SK-N-SH treated with all-trans-retinoic acid at 6 μM for 48 hours (cell line): Measurements from ENCODE around the gene PCDHGB1.

Experiments used
- ATAC-seq: fragments of 200-7000 bp; cut with Tn5 transposase; 3 replicates; pipeline ENCODE4 v1.9.1; 2020; ENCODE audit warnings: mild to moderate bottlenecking, moderate library complexity
- ARNTL ChIP-seq: fragments of 450-650 bp; formaldehyde crosslinking; IDR thresholded peaks from 2 replicates; pipeline ENCODE4 v1.5.0; 2020; ENCODE audit warnings: low read depth, mild to moderate bottlenecking, moderate library complexity, borderline replicate concordance
- BACH2 ChIP-seq: fragments of 250-450 bp; sonication (Bioruptor Pico); IDR thresholded peaks from 2 replicates; pipeline ENCODE4 v1.9.0; 2021; ENCODE audit warnings: mild to moderate bottlenecking, borderline replicate concordance
- CREB5 ChIP-seq: fragments of 250-450 bp; sonication (Bioruptor Pico); IDR thresholded peaks from 2 replicates; pipeline ENCODE4 v1.5.1; 2020; ENCODE audit warnings: low read depth, mild to moderate bottlenecking, moderate library complexity
- CSDC2 ChIP-seq: fragments of 250-450 bp; sonication (Bioruptor Pico); IDR thresholded peaks from 2 replicates; pipeline ENCODE4 v1.5.0; 2020; ENCODE audit warnings: mild to moderate bottlenecking, moderate library complexity
- CSRNP3 ChIP-seq: fragments of 250-450 bp; sonication (Bioruptor Pico); IDR thresholded peaks from 2 replicates; pipeline ENCODE4 v1.5.1; 2021; ENCODE audit warnings: mild to moderate bottlenecking, moderate library complexity
- ESRRG ChIP-seq: fragments of 250-450 bp; sonication (Bioruptor Pico); IDR thresholded peaks from 2 replicates; pipeline ENCODE4 v1.6.1; 2021; ENCODE audit warnings: mild to moderate bottlenecking
- GLIS3 ChIP-seq: fragments of 250-450 bp; sonication (Bioruptor Pico); IDR thresholded peaks from 2 replicates; pipeline ENCODE4 v1.5.0; 2020; ENCODE audit warnings: mild to moderate bottlenecking, moderate library complexity
- ISL1 ChIP-seq: fragments of 250-450 bp; sonication (Bioruptor Pico); IDR thresholded peaks from 2 replicates; pipeline ENCODE4 v2.1.2; 2022; ENCODE audit warnings: mild to moderate bottlenecking, moderate library complexity
- OSR1 ChIP-seq: fragments of 250-450 bp; sonication (Bioruptor Pico); IDR thresholded peaks from 2 replicates; pipeline ENCODE4 v1.8.0; 2022; ENCODE audit warnings: moderate library complexity, mild to moderate bottlenecking, inconsistent platforms
- SNAI2 ChIP-seq: fragments of 250-450 bp; sonication (Bioruptor Pico); IDR thresholded peaks from 2 replicates; pipeline ENCODE4 v1.5.0; 2020; ENCODE audit warnings: mild to moderate bottlenecking, moderate library complexity
- TCF4 ChIP-seq: fragments of 250-450 bp; sonication (Bioruptor Pico); IDR thresholded peaks from 2 replicates; pipeline ENCODE4 v1.8.0; 2021; ENCODE audit warnings: mild to moderate bottlenecking, moderate library complexity, borderline replicate concordance
- TOX ChIP-seq: fragments of 250-450 bp; sonication (Bioruptor Pico); IDR thresholded peaks from 2 replicates; pipeline ENCODE4 v1.8.0; 2021; ENCODE audit warnings: mild to moderate bottlenecking, moderate library complexity, borderline replicate concordance
- TSHZ2 ChIP-seq: fragments of 250-450 bp; sonication (Bioruptor Pico); IDR thresholded peaks from 2 replicates; pipeline ENCODE4 v1.5.0; 2020; ENCODE audit warnings: mild to moderate bottlenecking, moderate library complexity
- ZC3H10 ChIP-seq: fragments of 250-450 bp; sonication (Bioruptor Pico); IDR thresholded peaks from 2 replicates; pipeline ENCODE4 v1.5.1; 2021; ENCODE audit warnings: mild to moderate bottlenecking, moderate library complexity
- ZFP3 ChIP-seq: fragments of 250-450 bp; sonication (Bioruptor Pico); IDR thresholded peaks from 2 replicates; pipeline ENCODE4 v1.5.0; 2020; ENCODE audit warnings: mild to moderate bottlenecking, moderate library complexity
- ZFP30 ChIP-seq: fragments of 450-650 bp; formaldehyde crosslinking; IDR thresholded peaks from 2 replicates; pipeline ENCODE4 v1.5.0; 2022; ENCODE audit warnings: mild to moderate bottlenecking, moderate library complexity
- ZNF70 ChIP-seq: fragments of 450-650 bp; formaldehyde crosslinking; IDR thresholded peaks from 2 replicates; pipeline ENCODE4 v1.5.0; 2020; ENCODE audit warnings: mild to moderate bottlenecking, moderate library complexity
- ZNF8 ChIP-seq: fragments of 450-650 bp; formaldehyde crosslinking; IDR thresholded peaks from 2 replicates; pipeline ENCODE4 v1.5.0; 2020; ENCODE audit warnings: mild to moderate bottlenecking, moderate library complexity

PCDHGB1 gene

GRCh38 chr5:141363952-141364660, 14.2 kb downstream of the PCDHGB1 start, which contains the start of gene PCDHGA5:
Gene PCDHGA5, plus strand, starts transcription at chr5:141364162. Its CDS starts 169 bp downstream, at chr5:141364331.
- ATAC-seq = no peak
- TF ChIP-seq BACH2 (CRISPR knock-in tag) (no peak), TSHZ2 (CRISPR knock-in tag) (no peak), TCF4 (CRISPR knock-in tag) (no peak), ZNF70 (CRISPR knock-in tag) (no peak), ZNF8 (CRISPR knock-in tag) (no peak), ISL1 (CRISPR knock-in tag) (no peak), ZFP30 (no peak), CREB5 (CRISPR knock-in tag) (no peak)

- no peak for ATAC-seq
- TF ChIP-seq ZNF8 (CRISPR knock-in tag) = no peak
- TF ChIP-seq ESRRG (CRISPR knock-in tag) = no peak
- TF ChIP-seq ZFP3 (CRISPR knock-in tag) = no peak
- no peak for TF ChIP-seq SNAI2 (CRISPR knock-in tag)
- TF ChIP-seq TOX (CRISPR knock-in tag) = no peak
- TF ChIP-seq TCF4 (CRISPR knock-in tag) = no peak
- TF ChIP-seq OSR1 (CRISPR knock-in tag) = no peak
- no peak for TF ChIP-seq ARNTL (CRISPR knock-in tag)
- TF ChIP-seq CSRNP3 (CRISPR knock-in tag) = no peak
- TF ChIP-seq ZC3H10 (CRISPR knock-in tag) = no peak
Observed at GRCh38 chr5:141366016-141366896, 16.4 kb downstream of the PCDHGB1 start.

- ATAC-seq = no peak
- no peak for TF ChIP-seq OSR1 (CRISPR knock-in tag)
- TF ChIP-seq TSHZ2 (CRISPR knock-in tag) = no peak
- TF ChIP-seq CSDC2 (CRISPR knock-in tag) = no peak
- TF ChIP-seq ZFP3 (CRISPR knock-in tag) = no peak
- no peak for TF ChIP-seq SNAI2 (CRISPR knock-in tag)
- no peak for TF ChIP-seq GLIS3
- TF ChIP-seq CSRNP3 (CRISPR knock-in tag) = no peak
- no peak for TF ChIP-seq CREB5 (CRISPR knock-in tag)
- TF ChIP-seq, all 23 proteins: peak for 0
Observed at GRCh38 chr5:141369994-141370848, 20.3 kb downstream of the PCDHGB1 start, which contains the start of gene PCDHGB3. Gene PCDHGB3, plus strand, starts transcription at chr5:141370242. Its CDS starts 153 bp downstream, at chr5:141370395.
